ENCODE results near the gene ZFAND4.
"Not testable (repeated sequence)": the region's sequence is repeated elsewhere in the genome, so short reads cannot be mapped to it uniquely, and the experiment has no call there.

ZFAND4 gene

GRCh38 chr10:45644527-45644926 lies 28.0 kb downstream of the ZFAND4 start:
- no peak for DNase-seq (ENCODE audit: extremely low read depth in 1 of 2, low read depth in 1 of 2)

- no peak for DNase-seq (ENCODE audit: extremely low read depth in 1 of 2, low read depth in 1 of 2)
Measured at GRCh38 chr10:45640941-45641340, 31.6 kb downstream of the ZFAND4 start.

GRCh38 chr10:45640049-45640448 lies 32.5 kb downstream of the ZFAND4 start:
- no peak for DNase-seq (ENCODE audit: extremely low read depth in 1 of 2, low read depth in 1 of 2)

GRCh38 chr10:45627412-45628048 lies 45.0 kb downstream of the ZFAND4 start:
- no peak for DNase-seq (ENCODE audit: extremely low read depth in 1 of 2, low read depth in 1 of 2)

- no peak for DNase-seq (ENCODE audit: extremely low read depth in 1 of 2, low read depth in 1 of 2)
Measured at GRCh38 chr10:45625879-45626278, 46.7 kb downstream of the ZFAND4 start.

GRCh38 chr10:45624724-45625123 lies 47.8 kb downstream of the ZFAND4 start:
- DNase-seq (ENCODE audit: extremely low read depth in 1 of 2, low read depth in 1 of 2) = no peak

DNA sequence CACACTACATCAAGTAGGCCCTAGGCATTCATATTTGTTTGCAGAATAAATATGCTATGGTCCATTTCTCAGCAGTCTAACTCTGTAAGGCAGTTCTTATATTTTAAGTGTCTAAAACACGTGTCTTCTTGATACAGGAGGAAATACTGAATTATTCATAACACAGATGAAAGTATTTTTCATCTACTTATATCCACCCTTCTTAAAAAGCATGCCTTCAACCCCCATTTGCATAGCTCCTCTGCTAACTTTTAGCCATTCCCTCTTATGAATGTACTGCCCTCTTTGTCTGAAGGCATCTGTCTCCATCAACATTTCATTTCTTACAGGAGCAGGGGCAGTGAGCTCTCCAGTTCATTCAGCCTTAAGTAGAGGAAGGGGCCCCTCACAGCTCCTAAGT lies 57.7 kb downstream of the ZFAND4 start:
- DNase-seq (ENCODE audit: extremely low read depth in 1 of 2, low read depth in 1 of 2) = no peak

DNA sequence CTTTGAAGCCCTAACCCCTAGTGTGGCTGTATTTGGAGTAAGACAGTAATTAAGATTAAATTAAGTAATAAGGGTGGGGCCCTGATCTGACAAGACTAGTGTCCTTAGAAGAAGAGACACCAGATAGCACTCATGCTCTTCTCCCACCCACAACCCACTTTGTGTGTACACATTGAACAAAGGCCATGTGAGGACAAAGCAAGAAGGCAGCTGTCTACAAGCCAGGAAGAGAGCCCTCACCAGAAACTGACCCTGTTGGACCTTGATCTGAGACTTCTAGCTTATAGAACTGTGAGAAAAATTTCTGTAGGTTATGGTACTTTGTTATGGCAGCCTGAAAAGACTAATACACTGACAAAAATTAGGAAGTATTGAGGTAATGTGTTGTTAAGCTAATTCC lies 59.8 kb downstream of the ZFAND4 start:
- no peak for DNase-seq (ENCODE audit: extremely low read depth in 1 of 2, low read depth in 1 of 2)

DNA sequence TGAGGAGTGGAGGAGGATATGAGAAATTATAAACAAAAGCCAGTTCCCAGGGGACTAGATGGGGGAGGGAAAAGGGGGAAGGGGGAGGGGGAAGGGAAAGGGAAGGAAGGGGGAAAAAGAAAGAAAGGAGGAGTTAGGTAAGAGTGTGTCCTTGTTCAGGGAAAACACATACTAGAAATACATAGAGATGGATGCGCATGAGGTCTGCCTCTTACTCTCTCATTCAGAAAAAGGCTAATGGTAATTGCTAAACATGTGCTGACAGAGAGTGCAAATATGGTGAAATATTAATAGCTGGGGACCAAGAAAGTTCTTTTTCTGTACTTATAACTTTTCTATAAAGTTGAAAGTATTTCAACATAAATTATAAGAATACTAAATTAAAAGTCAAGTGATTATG lies 64.5 kb downstream of the ZFAND4 start:
- no peak for DNase-seq (ENCODE audit: extremely low read depth in 1 of 2, low read depth in 1 of 2)

DNA sequence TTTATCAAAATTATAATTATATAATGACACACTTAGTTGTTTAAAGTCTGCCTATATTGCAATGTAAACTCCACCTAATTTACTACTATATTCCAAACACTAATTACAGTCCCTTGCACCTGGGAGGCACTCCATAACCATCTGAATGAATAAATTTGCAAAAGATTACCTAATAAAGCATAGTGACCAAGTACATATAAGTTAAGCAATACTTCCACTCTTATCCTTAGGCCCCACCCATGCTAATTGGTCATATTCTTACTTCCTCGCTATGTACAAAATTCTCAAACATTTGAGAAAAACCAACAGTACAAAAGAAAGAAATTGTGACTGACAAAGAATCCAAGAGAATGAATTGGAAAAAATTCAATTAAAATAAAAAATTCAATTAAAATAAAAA lies 65.3 kb downstream of the ZFAND4 start:
- DNase-seq (ENCODE audit: extremely low read depth in 1 of 2, low read depth in 1 of 2) = no peak

DNA sequence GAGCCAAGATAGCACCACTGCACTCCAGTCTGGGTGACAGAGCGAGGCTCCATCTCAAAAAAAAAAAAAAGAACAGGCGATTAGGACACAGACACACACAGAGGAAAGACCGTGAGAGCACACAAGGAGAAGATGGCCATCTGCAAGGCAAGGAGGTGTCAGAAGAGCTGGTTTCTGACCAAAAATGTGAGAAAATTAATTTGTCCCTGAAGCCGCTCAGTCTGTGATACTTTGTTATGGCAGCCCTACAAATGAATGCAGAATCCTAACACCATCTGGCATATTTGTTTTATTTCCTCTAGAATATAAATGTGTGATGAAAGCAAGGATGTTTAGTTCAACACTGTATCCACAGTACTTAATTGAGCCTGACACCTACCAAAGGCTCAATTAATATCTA lies 69.7 kb downstream of the ZFAND4 start:
- no peak for DNase-seq (ENCODE audit: extremely low read depth in 1 of 2, low read depth in 1 of 2)

DNA sequence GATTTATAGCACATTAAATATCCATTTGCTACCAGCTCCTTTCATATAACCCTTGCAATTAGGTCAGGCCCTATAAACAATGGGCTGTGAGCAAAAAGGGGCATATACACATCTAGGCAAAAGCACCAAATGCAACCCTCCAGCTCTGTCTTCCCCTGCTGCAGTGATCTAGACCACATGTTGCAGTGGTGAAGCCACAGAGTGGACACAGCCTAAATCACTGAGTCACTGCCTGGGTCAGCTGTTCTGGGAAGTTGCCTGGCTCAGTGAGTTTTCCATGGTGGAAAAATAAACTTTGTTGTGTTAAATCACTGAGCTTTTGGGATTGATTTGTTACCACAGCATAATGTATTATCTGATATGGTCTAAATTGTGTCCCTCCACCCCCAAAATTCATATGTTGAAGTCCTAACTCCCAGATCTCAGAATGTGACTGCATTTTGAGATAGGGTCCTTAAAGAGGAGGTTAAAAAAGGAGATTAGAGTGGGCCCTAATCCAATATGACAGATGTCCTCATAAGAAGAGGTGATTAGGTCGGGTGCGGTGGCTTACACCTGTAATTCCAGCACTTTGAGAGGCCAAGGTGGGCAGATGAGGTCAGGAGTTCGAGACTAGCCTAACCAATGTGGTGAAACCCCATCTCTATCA lies 70.4 kb downstream of the ZFAND4 start:
- no peak for DNase-seq (ENCODE audit: extremely low read depth in 1 of 2, low read depth in 1 of 2)

DNA sequence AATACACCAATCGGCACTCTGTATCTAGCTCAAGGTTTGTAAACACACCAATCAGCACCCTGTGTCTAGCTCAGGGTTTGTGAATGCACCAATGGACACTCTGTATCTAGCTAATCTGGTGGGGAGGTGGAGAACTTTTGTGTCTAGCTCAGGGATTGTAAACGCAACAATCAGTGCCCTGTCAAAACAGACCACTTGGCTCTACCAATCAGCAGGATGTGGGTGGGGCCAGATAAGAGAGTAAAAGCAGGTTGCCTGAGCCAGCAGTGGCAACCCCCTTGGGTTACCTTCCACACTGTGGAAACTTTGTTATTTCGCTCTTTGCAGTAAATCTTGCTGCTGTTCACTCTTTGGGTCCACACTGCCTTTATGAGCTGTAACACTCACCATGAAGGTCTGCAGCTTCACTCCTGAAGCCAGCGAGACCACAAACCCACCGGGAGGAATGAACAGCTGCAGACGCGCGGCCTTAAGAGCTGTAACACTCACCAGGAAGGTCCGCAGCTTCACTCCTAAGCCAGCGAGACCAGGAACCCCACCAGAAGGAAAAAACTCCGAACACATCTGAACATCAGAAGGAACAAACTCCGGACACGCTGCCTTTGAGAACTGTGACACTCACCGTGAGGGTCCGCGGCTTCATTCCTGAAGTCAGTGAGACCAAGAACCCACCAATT lies 71.2 kb downstream of the ZFAND4 start:
- DNase-seq (ENCODE audit: extremely low read depth in 1 of 2, low read depth in 1 of 2) = not testable (repeated sequence)

GRCh38 chr10:45600337-45601253 lies 72.0 kb downstream of the ZFAND4 start:
- DNase-seq (ENCODE audit: extremely low read depth in 1 of 2, low read depth in 1 of 2) = not testable (repeated sequence)

GRCh38 chr10:45599646-45600045 lies 72.9 kb downstream of the ZFAND4 start:
- DNase-seq (ENCODE audit: extremely low read depth in 1 of 2, low read depth in 1 of 2) = no peak

- DNase-seq (ENCODE audit: extremely low read depth in 1 of 2, low read depth in 1 of 2) = no peak
Measured at GRCh38 chr10:45599021-45599603, 73.5 kb downstream of the ZFAND4 start.

DNA sequence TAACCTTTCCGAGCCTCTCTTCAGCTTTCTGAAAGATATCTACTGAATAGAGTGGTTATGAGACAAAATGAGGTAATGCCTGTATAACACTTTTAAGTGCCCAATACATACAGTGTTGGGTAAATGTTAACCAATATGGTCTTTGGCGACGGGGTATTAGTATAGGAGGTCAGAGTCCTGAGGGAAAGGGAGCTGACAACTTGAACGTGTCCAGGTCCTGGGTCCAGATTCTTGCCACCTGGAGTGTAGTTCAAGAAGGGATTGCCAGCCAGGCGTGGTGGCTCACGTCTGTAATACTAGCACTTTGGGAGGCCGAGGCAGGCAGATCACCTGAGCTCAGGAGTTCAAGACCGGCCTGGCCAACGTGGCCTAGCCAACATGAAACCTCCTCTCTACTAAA lies 76.0 kb downstream of the ZFAND4 start:
- DNase-seq (ENCODE audit: extremely low read depth in 1 of 2, low read depth in 1 of 2) = no peak

DNA sequence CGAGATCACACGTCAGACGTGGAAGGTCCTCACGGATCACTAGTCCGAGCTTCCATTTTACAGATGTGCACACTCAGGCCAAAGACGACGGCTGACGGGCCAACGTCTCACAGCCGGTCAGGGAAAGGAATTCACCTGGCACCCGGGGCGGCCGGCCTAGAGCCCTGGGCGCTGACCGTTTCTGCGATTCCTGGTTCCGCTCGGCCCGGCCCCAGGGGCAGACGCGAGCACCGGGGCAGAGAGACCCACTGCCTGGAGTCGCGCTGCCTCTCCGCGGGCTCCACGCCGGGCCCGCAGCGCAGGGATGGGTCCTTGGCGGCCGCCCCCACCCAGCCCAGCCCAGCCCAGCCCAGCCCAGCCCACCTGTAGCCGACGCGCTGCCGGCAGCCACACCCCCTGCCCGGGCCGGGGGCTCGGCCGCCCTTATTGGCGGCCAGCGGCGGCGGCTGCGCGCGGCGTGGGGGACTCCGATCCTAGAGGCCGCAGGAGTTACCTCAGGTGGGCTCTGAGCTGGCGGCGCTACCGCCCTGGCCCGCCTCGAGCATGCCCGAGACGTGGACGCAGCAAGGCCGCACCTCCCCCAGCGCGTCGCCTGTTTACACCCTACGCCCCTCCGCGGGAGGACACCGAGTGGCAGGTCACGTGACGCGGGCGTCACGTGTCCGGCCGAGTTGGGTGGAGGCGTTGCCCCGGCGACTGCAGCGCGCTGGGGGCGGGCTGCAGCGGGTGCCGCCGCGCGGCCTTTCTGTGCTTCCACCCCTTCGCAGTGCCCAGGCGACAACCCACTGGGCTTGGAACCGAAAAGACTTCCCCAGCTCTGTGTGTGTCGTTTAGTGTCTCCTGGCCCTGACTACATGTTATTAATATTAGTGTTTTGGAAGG lies 78.1 kb downstream of the ZFAND4 start:
- DNase-seq (ENCODE audit: extremely low read depth in 1 of 2, low read depth in 1 of 2) = peak; percentile 54 to 85

- no peak for DNase-seq (ENCODE audit: extremely low read depth in 1 of 2, low read depth in 1 of 2)
Measured at GRCh38 chr10:45593938-45594275, 78.7 kb downstream of the ZFAND4 start.

DNA sequence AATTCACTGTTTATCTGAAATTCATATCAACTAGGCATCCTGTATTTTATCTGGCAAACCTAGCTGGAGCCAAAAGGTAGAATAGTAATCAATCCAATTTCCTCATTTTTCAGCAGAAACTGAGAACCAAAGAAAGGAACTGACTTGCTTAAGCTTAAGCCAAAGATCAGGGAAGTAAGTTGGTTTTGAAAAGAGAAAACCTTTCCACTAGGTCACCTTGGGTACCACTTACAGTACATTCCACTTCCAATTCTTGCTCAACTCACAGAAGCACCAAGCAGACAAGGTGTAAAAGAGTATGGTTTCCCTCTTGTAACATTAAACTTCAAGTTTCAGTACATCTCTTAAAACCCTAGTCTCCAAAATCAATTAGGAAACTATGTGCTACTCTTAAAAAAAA lies 79.6 kb downstream of the ZFAND4 start:
- DNase-seq (ENCODE audit: extremely low read depth in 1 of 2, low read depth in 1 of 2) = no peak
